ENCODE results near the gene NUDT9.
A peak's percentile ranks its signal among the peaks of the same experiment; 100 is the strongest.
"Not testable (repeated sequence)": the region's sequence is repeated elsewhere in the genome, so short reads cannot be mapped to it uniquely, and the experiment has no call there.

Gene NUDT9

GRCh38 chr4:87481377-87481776 lies 59.0 kb downstream of the NUDT9 start:
- no peaks in the 10 kb centered on the region for H3K27me3 ChIP-seq (ENCODE audit: control insufficient read depth in 5 of 5, insufficient read depth in 4 of 5, low read length in 5 of 5)
- H3K9ac ChIP-seq (ENCODE audit: low read length in 5 of 5): no peak overlapping the region
- peaks cover 0 to 31% (median 17%) of the 10 kb centered on the region in 5 donors for H3K36me3 ChIP-seq (ENCODE audit: control insufficient read depth in 5 of 5, insufficient read depth in 5 of 5, low read length in 5 of 5)
- peaks cover 0 to 2% (median 0%) of the 10 kb centered on the region in 5 donors for H3K9me3 ChIP-seq (ENCODE audit: control insufficient read depth in 5 of 5, low read length in 5 of 5)
- H3K4me1 ChIP-seq (ENCODE audit: control insufficient read depth in 5 of 5, insufficient read depth in 5 of 5, low read length in 5 of 5): peaks cover 0 to 19% (median 0%) of the 10 kb centered on the region in 5 donors
- H3K4me3 ChIP-seq (ENCODE audit: low read depth in 1 of 5, low read length in 5 of 5): no peak overlapping the region
- H3K27ac ChIP-seq (ENCODE audit: low read depth, low read length): no peak overlapping the region

GRCh38 chr4:87483247-87483646 lies 60.9 kb downstream of the NUDT9 start:
- H3K9me3 ChIP-seq (ENCODE audit: control insufficient read depth in 5 of 5, low read length in 5 of 5); H3K27ac ChIP-seq (ENCODE audit: low read depth, low read length); H3K4me1 ChIP-seq (ENCODE audit: control insufficient read depth in 5 of 5, insufficient read depth in 5 of 5, low read length in 5 of 5); H3K27me3 ChIP-seq (ENCODE audit: control insufficient read depth in 5 of 5, insufficient read depth in 4 of 5, low read length in 5 of 5); H3K4me3 ChIP-seq (ENCODE audit: low read depth in 1 of 5, low read length in 5 of 5); H3K9ac ChIP-seq (ENCODE audit: low read length in 5 of 5): not testable (repeated sequence)
- peaks cover 0 to 33% (median 17%) of the 10 kb centered on the region in 5 donors for H3K36me3 ChIP-seq (ENCODE audit: control insufficient read depth in 5 of 5, insufficient read depth in 5 of 5, low read length in 5 of 5)

- Histone ChIP-seq H3K36me3 (ENCODE audit: control insufficient read depth in 5 of 5, insufficient read depth in 5 of 5, low read length in 5 of 5) (peaks cover 0 to 36% (median 20%) of the 10 kb centered on the region in 5 donors), H3K4me1 (ENCODE audit: control insufficient read depth in 5 of 5, insufficient read depth in 5 of 5, low read length in 5 of 5) (peaks cover 2 to 36% (median 19%) of the 10 kb centered on the region in 5 donors), H3K27ac (ENCODE audit: low read depth, low read length) (peak overlapping the region; percentile 74)
- not testable (repeated sequence) for H3K4me3 ChIP-seq (ENCODE audit: low read depth in 1 of 5, low read length in 5 of 5); H3K9me3 ChIP-seq (ENCODE audit: control insufficient read depth in 5 of 5, low read length in 5 of 5); H3K9ac ChIP-seq (ENCODE audit: low read length in 5 of 5); H3K27me3 ChIP-seq (ENCODE audit: control insufficient read depth in 5 of 5, insufficient read depth in 4 of 5, low read length in 5 of 5)
Measured at GRCh38 chr4:87488666-87489065, 66.3 kb downstream of the NUDT9 start.

DNA sequence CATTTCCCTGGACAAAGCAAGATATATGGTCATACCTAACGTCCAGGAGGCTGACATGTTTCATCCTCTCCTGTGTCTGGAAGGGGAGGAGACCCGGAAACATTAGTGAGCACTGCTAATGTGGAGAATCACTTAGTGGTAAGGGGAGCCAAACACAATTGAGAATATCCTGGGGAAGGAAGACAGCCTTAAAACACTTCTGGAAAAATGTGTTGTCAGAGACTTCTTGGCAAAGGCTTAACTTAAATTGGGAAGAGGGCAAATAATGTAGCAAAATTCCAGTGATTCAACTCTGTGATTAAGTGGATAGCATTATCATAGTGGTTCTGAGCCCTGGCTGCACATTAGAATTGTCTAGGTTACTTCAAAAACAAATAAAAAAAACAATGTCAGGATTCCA lies 67.3 kb downstream of the NUDT9 start:
- Histone ChIP-seq H3K4me1 (ENCODE audit: control insufficient read depth in 5 of 5, insufficient read depth in 5 of 5, low read length in 5 of 5) (peaks cover 2 to 42% (median 19%) of the 10 kb centered on the region in 5 donors), H3K27ac (ENCODE audit: low read depth, low read length) (peak overlapping the region; percentile 74), H3K36me3 (ENCODE audit: control insufficient read depth in 5 of 5, insufficient read depth in 5 of 5, low read length in 5 of 5) (peaks cover 0 to 46% (median 28%) of the 10 kb centered on the region in 5 donors), H3K27me3 (ENCODE audit: control insufficient read depth in 5 of 5, insufficient read depth in 4 of 5, low read length in 5 of 5) (no peaks in the 10 kb centered on the region), H3K9me3 (ENCODE audit: control insufficient read depth in 5 of 5, low read length in 5 of 5) (peaks cover 0 to 3% (median 0%) of the 10 kb centered on the region in 5 donors), H3K9ac (ENCODE audit: low read length in 5 of 5) (no peak overlapping the region), H3K4me3 (ENCODE audit: low read depth in 1 of 5, low read length in 5 of 5) (no peak overlapping the region)

DNA sequence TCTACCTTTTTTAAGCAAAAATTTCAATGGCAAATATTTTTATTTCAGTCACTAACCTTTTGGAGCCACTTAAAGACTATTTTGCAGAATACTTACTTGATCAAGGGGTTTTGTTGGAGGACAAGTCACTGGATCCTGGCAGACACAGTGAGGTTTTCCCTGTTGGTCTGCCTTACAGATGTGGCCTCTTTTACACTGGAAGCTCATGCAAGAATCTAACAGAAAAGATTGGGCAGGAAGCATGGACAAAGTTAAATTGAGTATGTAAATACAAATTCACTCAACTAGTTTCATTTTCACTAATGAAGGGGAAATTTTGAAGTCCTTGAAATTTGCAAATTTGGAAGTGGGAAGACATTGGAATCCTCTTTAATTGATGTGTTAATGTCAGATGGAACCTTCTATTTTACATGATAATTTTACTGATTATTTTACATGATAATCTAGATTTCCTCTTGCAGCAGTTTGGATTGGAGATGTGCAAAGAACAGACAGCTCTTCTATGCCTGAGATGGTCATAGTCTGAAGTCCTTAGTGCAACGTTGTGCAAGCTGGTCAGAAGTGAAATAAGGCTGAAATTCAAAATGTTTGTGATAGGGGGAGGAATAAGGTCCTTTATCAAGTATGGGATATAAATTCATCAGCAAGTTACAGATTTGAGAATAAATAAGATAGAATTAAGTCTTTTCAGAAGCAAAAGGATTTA lies 68.4 kb downstream of the NUDT9 start:
- Histone ChIP-seq H3K4me1 (ENCODE audit: control insufficient read depth in 5 of 5, insufficient read depth in 5 of 5, low read length in 5 of 5) (peaks cover 2 to 42% (median 19%) of the 10 kb centered on the region in 5 donors), H3K9me3 (ENCODE audit: control insufficient read depth in 5 of 5, low read length in 5 of 5) (peaks cover 0 to 3% (median 0%) of the 10 kb centered on the region in 5 donors), H3K27me3 (ENCODE audit: control insufficient read depth in 5 of 5, insufficient read depth in 4 of 5, low read length in 5 of 5) (no peaks in the 10 kb centered on the region), H3K36me3 (ENCODE audit: control insufficient read depth in 5 of 5, insufficient read depth in 5 of 5, low read length in 5 of 5) (peaks cover 0 to 46% (median 28%) of the 10 kb centered on the region in 5 donors), H3K4me3 (ENCODE audit: low read depth in 1 of 5, low read length in 5 of 5) (no peak overlapping the region), H3K9ac (ENCODE audit: low read length in 5 of 5) (no peak overlapping the region), H3K27ac (ENCODE audit: low read depth, low read length) (peak overlapping the region; percentile 74)

DNA sequence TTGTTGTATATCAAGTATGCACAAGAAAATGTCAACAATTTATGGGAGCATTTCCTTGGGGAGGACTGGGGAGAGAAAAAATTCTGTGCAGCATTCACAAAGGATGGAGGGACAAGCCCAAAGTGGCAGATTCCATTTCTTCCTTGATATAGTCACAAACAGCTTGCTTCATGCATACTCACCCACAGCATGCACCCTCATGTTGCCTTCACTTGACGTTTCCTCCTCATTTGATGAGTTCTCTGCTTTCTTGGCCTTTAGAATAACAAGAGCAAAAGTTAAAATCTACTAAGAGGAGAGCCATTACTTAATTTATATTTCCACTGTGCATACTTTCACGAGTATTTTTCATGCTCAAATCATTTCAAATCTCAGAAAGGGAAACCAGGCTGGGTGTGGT lies 69.1 kb downstream of the NUDT9 start:
- peaks cover 2 to 42% (median 19%) of the 10 kb centered on the region in 5 donors for H3K4me1 ChIP-seq (ENCODE audit: control insufficient read depth in 5 of 5, insufficient read depth in 5 of 5, low read length in 5 of 5)
- H3K36me3 ChIP-seq (ENCODE audit: control insufficient read depth in 5 of 5, insufficient read depth in 5 of 5, low read length in 5 of 5): peaks cover 0 to 46% (median 28%) of the 10 kb centered on the region in 5 donors
- H3K27ac ChIP-seq (ENCODE audit: low read depth, low read length): no peak overlapping the region
- H3K4me3 ChIP-seq (ENCODE audit: low read depth in 1 of 5, low read length in 5 of 5): no peak overlapping the region
- no peaks in the 10 kb centered on the region for H3K27me3 ChIP-seq (ENCODE audit: control insufficient read depth in 5 of 5, insufficient read depth in 4 of 5, low read length in 5 of 5)
- H3K9ac ChIP-seq (ENCODE audit: low read length in 5 of 5): no peak overlapping the region
- H3K9me3 ChIP-seq (ENCODE audit: control insufficient read depth in 5 of 5, low read length in 5 of 5): peaks cover 0 to 3% (median 0%) of the 10 kb centered on the region in 5 donors

GRCh38 chr4:87491851-87492250 lies 69.5 kb downstream of the NUDT9 start:
- not testable (repeated sequence) for H3K27me3 ChIP-seq (ENCODE audit: control insufficient read depth in 5 of 5, insufficient read depth in 4 of 5, low read length in 5 of 5); H3K4me3 ChIP-seq (ENCODE audit: low read depth in 1 of 5, low read length in 5 of 5); H3K9ac ChIP-seq (ENCODE audit: low read length in 5 of 5); H3K9me3 ChIP-seq (ENCODE audit: control insufficient read depth in 5 of 5, low read length in 5 of 5)
- Histone ChIP-seq H3K27ac (ENCODE audit: low read depth, low read length) (peak overlapping the region; percentile 32), H3K36me3 (ENCODE audit: control insufficient read depth in 5 of 5, insufficient read depth in 5 of 5, low read length in 5 of 5) (peaks cover 0 to 46% (median 28%) of the 10 kb centered on the region in 5 donors), H3K4me1 (ENCODE audit: control insufficient read depth in 5 of 5, insufficient read depth in 5 of 5, low read length in 5 of 5) (peaks cover 2 to 42% (median 19%) of the 10 kb centered on the region in 5 donors)

- H3K36me3 ChIP-seq (ENCODE audit: control insufficient read depth in 5 of 5, insufficient read depth in 5 of 5, low read length in 5 of 5): peaks cover 0 to 48% (median 28%) of the 10 kb centered on the region in 5 donors
- H3K9me3 ChIP-seq (ENCODE audit: control insufficient read depth in 5 of 5, low read length in 5 of 5): peaks cover 0 to 3% (median 0%) of the 10 kb centered on the region in 5 donors
- H3K4me3 ChIP-seq (ENCODE audit: low read depth in 1 of 5, low read length in 5 of 5): no peak overlapping the region
- peaks cover 2 to 51% (median 22%) of the 10 kb centered on the region in 5 donors for H3K4me1 ChIP-seq (ENCODE audit: control insufficient read depth in 5 of 5, insufficient read depth in 5 of 5, low read length in 5 of 5)
- H3K27ac ChIP-seq (ENCODE audit: low read depth, low read length): peak overlapping the region; percentile 32
- no peak overlapping the region for H3K9ac ChIP-seq (ENCODE audit: low read length in 5 of 5)
- H3K27me3 ChIP-seq (ENCODE audit: control insufficient read depth in 5 of 5, insufficient read depth in 4 of 5, low read length in 5 of 5): no peaks in the 10 kb centered on the region
Measured at GRCh38 chr4:87493115-87493514, 70.7 kb downstream of the NUDT9 start.

- Histone ChIP-seq H3K9ac (ENCODE audit: low read length in 5 of 5) (no peak overlapping the region), H3K4me3 (ENCODE audit: low read depth in 1 of 5, low read length in 5 of 5) (no peak overlapping the region), H3K4me1 (ENCODE audit: control insufficient read depth in 5 of 5, insufficient read depth in 5 of 5, low read length in 5 of 5) (peaks cover 0 to 50% (median 25%) of the 10 kb centered on the region in 5 donors), H3K9me3 (ENCODE audit: control insufficient read depth in 5 of 5, low read length in 5 of 5) (no peaks in the 10 kb centered on the region), H3K27me3 (ENCODE audit: control insufficient read depth in 5 of 5, insufficient read depth in 4 of 5, low read length in 5 of 5) (no peaks in the 10 kb centered on the region), H3K27ac (ENCODE audit: low read depth, low read length) (peak overlapping the region; percentile 74), H3K36me3 (ENCODE audit: control insufficient read depth in 5 of 5, insufficient read depth in 5 of 5, low read length in 5 of 5) (peaks cover 0 to 20% (median 7%) of the 10 kb centered on the region in 5 donors)
Measured at GRCh38 chr4:87497159-87497558, 74.8 kb downstream of the NUDT9 start.

DNA sequence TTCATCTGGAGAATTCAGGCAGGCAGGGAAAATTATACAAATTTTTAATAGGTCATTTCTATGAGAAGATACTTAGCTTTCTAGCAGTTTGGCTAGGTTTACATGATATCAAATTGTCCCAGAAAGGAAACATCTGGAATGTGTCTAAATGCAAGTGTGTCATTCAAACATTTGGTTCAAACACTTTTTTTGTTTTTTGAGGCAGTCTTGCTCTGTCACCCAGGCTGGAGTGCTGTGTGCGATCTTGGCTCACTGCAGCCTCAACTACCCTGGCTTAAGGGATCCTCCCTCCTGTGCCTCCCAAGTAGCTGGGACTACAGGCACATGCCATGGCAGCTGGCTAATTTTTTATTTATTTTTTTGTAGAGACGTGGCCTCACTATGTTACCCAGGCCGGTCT lies 75.2 kb downstream of the NUDT9 start:
- Histone ChIP-seq H3K4me1 (ENCODE audit: control insufficient read depth in 5 of 5, insufficient read depth in 5 of 5, low read length in 5 of 5) (peaks cover 0 to 49% (median 21%) of the 10 kb centered on the region in 5 donors), H3K9ac (ENCODE audit: low read length in 5 of 5) (no peak overlapping the region), H3K27me3 (ENCODE audit: control insufficient read depth in 5 of 5, insufficient read depth in 4 of 5, low read length in 5 of 5) (no peaks in the 10 kb centered on the region), H3K27ac (ENCODE audit: low read depth, low read length) (peak overlapping the region; percentile 74), H3K36me3 (ENCODE audit: control insufficient read depth in 5 of 5, insufficient read depth in 5 of 5, low read length in 5 of 5) (peaks cover 0 to 17% (median 7%) of the 10 kb centered on the region in 5 donors), H3K9me3 (ENCODE audit: control insufficient read depth in 5 of 5, low read length in 5 of 5) (no peaks in the 10 kb centered on the region), H3K4me3 (ENCODE audit: low read depth in 1 of 5, low read length in 5 of 5) (no peak overlapping the region)
